Measurements from ENCODE around the gene TGFB1I1.

The TGFB1I1 gene

DNA sequence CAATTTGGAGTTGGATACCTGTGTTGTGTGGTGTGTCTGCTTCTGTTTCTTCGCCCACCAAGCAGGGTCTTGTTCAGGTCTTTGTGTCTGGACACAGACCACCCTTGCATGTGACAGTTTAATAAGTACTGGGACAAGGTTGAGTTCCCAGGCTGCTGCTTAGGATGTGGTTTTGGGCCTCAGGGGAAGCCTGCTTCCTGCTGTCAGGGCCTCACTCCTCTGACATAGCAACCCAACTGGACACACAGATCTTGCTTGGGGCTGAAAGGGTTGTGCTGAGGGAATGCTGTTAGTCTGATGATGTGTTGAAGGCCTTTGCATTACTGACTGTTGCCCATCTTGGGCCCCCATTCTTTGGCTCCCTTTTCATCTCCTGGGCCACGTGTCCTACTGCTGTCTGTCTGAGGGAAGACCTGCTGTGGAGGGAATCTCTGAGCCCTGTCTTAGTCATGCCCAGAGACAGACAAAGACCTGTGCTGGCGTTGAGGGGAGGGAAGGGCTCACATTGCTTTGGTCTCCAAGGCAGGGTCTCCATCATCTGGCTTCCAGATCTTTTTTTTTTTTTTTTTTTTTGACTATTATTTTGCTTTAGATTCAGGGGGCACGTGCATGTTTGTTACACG is 4.7 kb upstream of the TGFB1I1 start:
- in situ Hi-C loops (cut with HindIII; ENCODE audit: low pct_unique_long_range_greater_than_20kb, low sequenced_read_pairs) = no loop called here
- DNase-seq (ENCODE audit: low read depth in 1 of 2, low spot score in 1 of 2) = no peak

DNA sequence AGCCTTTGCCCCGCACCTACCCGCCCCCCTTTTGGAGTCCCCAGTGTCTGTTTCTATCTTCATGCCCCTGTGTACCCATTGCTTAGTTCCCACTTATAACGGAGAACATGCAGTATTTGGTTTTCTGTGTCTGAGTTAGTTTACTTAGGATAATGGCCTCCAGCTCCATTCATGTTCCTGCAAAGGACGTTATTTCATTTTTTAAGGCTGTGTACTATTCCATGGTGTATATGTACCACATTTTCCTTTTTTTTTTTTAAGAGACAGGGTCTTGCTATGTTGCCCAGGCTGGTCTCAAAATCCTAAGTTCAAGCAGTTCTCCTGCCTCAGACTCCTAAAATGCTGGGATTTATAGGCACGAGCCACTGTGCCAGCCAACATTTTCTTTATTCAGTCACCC is 4.1 kb upstream of the TGFB1I1 start:
- no peak for TF ChIP-seq JUND (IDR thresholded peaks at IDR 0.05; ENCODE audit: low read depth)
- DNase-seq (ENCODE audit: low read depth in 1 of 2, low spot score in 1 of 2) = no peak
- in situ Hi-C loops (cut with HindIII; ENCODE audit: low pct_unique_long_range_greater_than_20kb, low sequenced_read_pairs) = no loop called here

More for the DNA sequence above, 4.7 kb upstream of the TGFB1I1 start:
- no peak for TF ChIP-seq JUND (IDR thresholded peaks at IDR 0.05; ENCODE audit: low read depth)

DNA sequence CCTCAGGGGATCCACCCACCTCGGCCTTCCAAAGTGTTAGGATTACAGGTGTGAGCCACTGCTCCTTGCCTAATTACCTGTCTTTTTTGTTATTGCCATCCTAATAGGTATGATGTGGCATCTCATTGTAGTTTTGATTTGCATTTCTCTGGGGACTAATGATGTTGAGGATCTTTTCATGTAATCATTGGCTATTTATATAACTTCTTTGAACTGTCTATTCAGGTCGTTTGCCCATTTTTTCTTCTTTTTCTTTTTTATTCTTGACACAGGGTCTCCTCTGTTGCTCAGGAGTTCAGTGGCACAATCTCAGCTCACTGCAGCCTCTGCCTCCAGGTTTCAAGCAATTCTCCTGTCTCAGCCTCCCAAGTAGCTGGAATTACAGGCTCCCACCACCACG is 1.3 kb upstream of the TGFB1I1 start:
- no peak for DNase-seq (ENCODE audit: low read depth in 1 of 2, low spot score in 1 of 2)
- in situ Hi-C loops (cut with HindIII; ENCODE audit: low pct_unique_long_range_greater_than_20kb, low sequenced_read_pairs) = no loop called here
- no peak for TF ChIP-seq JUND (IDR thresholded peaks at IDR 0.05; ENCODE audit: low read depth)

DNA sequence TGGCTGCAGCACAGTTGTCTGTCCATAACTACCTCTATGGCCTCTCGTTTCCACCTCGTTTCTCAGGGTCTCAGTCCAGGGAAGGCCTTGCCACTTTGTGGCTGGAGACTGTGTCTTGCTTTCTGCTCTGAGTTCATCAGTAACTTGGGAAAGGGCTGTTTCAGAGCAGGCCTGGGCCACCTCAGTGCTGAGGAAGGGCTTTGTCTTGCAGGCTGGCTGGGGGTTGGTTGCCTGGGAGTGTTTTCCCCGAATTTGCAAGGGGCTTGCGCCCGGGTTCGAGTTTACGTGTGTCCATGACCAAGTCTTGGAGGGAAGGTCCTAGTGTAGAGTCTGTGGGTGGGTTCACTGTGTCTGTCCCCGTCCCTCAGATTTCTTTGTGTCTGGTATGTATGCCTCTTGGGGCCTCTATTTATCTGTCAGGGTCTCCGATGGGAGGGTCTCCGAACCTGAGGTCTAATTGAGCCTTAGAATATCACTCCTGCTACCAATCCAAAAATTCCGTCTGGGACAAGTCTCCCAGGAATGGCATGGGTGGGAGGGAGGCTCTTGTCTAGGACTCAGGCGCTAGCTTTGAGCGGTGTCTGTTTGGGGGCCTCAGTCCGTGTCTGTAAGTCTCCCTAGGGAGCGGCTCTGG is 594 bp upstream of the TGFB1I1 start:
- TF ChIP-seq JUND (IDR thresholded peaks at IDR 0.05; ENCODE audit: low read depth) = no peak
- no peak for DNase-seq (ENCODE audit: low read depth in 1 of 2, low spot score in 1 of 2)
- in situ Hi-C loops (cut with HindIII; ENCODE audit: low pct_unique_long_range_greater_than_20kb, low sequenced_read_pairs) = no loop called here

DNA sequence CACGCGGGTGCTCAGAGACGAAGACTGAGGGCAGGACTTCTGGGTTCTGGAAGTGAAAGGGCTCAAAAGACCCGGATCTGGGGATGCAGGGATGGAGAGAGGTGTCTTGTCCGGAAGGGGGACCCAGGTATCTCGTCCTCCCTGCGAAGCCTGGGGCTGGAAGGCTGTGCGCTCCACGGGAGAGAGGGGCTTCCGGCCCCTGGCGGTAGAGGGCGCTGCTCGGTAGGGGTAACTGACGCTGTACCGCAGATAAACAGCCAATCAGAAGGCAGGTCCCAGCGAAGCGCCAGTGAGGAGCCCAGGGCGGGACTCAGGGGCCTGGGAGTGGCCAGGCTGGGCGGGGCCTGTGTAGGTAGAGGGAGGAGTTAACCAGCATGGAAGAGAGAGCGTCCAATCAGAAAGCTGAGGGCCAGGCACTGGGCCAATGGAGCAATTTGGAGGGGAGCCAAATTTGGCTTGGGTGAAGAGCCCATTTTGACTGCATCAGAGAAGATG is 804 bp downstream of the TGFB1I1 start:
- no peak for TF ChIP-seq JUND (IDR thresholded peaks at IDR 0.05; ENCODE audit: low read depth)
- peak; percentile 67 to 90 for DNase-seq (ENCODE audit: low read depth in 1 of 2, low spot score in 1 of 2)
- in situ Hi-C loops (cut with HindIII; ENCODE audit: low pct_unique_long_range_greater_than_20kb, low sequenced_read_pairs) = no loop called here

DNA sequence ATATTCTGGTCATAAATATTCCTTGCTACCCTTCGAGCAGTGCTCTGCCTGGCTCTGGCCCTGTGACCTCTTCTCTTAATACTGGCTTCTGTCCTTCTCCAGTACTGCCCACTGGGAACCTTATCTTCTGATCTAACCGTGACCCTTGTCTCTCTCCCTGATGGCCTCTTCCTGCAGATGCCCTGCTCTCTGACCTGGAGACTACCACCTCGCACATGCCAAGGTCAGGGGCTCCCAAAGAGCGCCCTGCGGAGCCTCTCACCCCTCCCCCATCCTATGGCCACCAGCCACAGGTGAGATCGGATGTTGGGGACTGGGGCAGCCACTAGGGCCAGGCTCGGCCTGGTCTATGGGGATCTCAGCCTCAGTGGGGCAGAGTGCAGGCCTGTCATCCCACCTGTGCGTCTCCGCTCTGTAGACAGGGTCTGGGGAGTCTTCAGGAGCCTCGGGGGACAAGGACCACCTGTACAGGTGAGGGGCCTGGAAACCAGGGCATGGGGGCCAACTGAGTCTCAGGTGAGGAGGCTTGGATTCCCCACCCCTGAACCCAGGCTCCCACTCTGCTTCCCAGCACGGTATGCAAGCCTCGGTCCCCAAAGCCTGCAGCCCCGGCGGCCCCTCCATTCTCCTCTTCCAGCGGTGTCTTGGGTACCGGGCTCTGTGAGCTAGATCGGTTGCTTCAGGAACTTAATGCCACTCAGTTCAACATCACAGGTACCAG is 1.5 kb downstream of the TGFB1I1 start:
- in situ Hi-C loops (cut with HindIII; ENCODE audit: low pct_unique_long_range_greater_than_20kb, low sequenced_read_pairs) = no loop called here
- no peak for DNase-seq (ENCODE audit: low read depth in 1 of 2, low spot score in 1 of 2)
- TF ChIP-seq JUND (IDR thresholded peaks at IDR 0.05; ENCODE audit: low read depth) = no peak

DNA sequence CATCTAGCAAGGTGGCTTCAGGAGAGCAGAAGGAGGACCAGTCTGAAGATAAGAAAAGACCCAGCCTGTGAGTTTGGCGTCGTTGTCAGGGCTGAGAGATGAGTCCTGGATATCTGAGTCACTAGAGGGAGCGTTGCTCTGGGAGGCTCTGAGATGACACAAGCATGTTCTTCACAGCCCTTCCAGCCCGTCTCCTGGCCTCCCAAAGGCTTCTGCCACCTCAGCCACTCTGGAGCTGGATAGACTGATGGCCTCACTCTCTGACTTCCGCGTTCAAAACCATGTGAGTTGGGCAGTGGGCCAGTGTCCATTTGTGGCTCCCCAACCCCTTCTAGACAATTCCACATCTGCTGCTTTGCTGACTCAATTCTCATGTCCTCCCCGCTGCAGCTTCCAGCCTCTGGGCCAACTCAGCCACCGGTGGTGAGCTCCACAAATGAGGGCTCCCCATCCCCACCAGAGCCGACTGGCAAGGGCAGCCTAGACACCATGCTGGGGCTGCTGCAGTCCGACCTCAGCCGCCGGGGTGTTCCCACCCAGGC is 2.3 kb downstream of the TGFB1I1 start:
- TF ChIP-seq JUND (IDR thresholded peaks at IDR 0.05; ENCODE audit: low read depth) = no peak
- no peak for DNase-seq (ENCODE audit: low read depth in 1 of 2, low spot score in 1 of 2)
- in situ Hi-C loops (cut with HindIII; ENCODE audit: low pct_unique_long_range_greater_than_20kb, low sequenced_read_pairs) = no loop called here

DNA sequence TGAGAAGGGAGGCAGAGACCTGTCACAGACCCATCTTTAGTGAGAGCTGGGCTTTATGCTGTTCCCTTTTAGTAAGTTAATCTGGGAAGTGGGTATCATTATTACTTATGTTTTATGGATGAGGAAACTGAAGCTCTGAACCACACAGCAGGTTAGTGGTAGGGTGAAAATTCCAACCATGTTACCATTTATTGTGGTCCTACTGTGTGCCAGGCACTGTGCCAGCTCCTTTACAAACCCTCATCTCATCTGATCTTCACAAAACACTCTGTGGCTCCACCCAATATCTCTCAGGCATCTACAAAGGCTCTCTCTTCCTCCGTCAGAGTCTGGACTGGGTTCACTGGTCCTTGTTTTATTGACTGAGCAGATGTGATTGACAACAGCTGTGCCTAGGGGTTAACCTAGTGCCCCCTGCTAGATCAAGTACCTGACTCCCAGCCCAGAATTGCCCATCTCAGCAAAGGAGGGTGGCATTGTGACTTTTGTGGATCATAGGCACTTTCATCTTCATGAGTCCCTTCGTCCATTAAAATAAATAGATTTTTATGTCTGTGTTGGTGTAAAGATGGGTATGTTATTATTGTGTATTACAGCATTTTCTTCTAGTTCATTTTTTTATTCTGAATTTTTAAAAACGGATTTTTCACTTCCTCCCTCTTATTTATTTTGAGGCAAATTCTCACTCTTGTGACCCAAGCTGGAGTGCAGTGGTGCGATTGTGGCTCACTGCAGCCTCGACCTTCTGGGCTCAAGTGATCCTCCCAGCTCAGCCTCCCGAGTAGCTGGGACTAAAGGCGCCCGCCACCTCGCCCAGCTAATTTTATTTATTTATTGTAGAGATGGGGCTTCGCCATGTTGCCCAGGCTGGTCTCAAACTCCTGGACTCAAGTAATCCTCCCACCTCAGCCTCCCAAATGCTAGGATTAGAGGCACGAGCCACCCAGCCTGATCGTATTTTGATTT is 3.1 kb downstream of the TGFB1I1 start:
- no peak for DNase-seq (ENCODE audit: low read depth in 1 of 2, low spot score in 1 of 2)
- no peak for TF ChIP-seq JUND (IDR thresholded peaks at IDR 0.05; ENCODE audit: low read depth)
- in situ Hi-C loops (cut with HindIII; ENCODE audit: low pct_unique_long_range_greater_than_20kb, low sequenced_read_pairs) = no loop called here

DNA sequence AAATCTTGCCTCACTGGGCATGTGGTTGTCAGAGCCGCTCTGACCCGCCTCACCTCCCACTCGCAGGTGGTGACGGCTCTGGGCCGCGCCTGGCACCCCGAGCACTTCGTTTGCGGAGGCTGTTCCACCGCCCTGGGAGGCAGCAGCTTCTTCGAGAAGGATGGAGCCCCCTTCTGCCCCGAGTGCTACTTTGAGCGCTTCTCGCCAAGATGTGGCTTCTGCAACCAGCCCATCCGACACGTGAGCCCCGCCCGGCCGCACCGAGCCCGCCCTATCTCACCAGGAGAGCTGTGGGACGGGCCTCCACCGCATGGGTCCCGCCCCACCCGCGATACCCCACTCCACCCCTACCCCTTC is 4.0 kb downstream of the TGFB1I1 start:
- in situ Hi-C loops (cut with HindIII; ENCODE audit: low pct_unique_long_range_greater_than_20kb, low sequenced_read_pairs) = no loop called here
- DNase-seq (ENCODE audit: low read depth in 1 of 2, low spot score in 1 of 2) = no peak
- TF ChIP-seq JUND (IDR thresholded peaks at IDR 0.05; ENCODE audit: low read depth) = no peak

DNA sequence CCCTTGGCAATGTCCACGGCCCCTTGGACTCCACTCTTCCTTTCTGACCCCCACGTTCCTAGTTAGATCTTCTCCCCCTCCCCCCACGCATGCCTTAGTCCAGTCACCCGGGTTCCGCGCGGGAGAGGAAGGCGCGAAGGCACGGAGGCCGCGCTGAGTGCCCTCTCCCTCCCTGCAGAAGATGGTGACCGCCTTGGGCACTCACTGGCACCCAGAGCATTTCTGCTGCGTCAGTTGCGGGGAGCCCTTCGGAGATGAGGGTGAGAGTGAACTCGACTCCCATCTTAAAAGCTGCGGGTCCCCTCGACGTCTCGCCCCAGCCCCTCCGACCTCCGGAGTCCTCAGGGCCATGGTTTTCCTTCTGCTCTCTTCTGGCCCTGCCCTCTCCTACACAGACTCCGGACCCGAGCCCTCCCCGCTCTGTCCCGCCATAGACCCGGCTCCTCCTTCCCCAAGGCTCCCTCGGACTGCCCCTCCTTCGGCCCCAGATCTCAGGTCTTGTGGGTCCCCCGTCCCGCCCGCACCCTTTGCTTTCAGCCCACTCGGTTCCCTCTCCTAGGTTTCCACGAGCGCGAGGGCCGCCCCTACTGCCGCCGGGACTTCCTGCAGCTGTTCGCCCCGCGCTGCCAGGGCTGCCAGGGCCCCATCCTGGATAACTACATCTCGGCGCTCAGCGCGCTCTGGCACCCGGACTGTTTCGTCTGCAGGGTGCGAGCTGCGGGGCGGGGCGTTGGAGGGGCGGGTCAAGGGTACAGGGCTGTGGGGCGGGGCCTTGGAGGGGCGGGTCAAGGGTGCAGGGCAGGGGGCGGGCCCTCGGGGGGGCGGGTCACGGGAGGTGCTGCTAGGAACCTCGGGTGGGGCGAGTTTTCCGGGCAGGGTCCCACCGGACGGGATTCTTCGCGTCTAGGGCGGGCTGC is 4.6 kb downstream of the TGFB1I1 start:
- no peak for TF ChIP-seq JUND (IDR thresholded peaks at IDR 0.05; ENCODE audit: low read depth)
- DNase-seq (ENCODE audit: low read depth in 1 of 2, low spot score in 1 of 2) = no peak

More for the DNA sequence above, 4.6 kb downstream of the TGFB1I1 start:
- in situ Hi-C loops (cut with HindIII; ENCODE audit: low pct_unique_long_range_greater_than_20kb, low sequenced_read_pairs) = no loop called here
